Non-pigmented ciliary epithelial cell (primary cell): ENCODE results near the gene ADRM1.

Experiments
- DNase-seq: peaks from one replicate; pipeline ENCODE4 v3.0.0-alpha.2; 2010; ENCODE audit warnings: low read depth

ADRM1 gene

GRCh38 chr20:62355878-62356588 lies 53.2 kb downstream of the ADRM1 start:
- no peak for DNase-seq

GRCh38 chr20:62356589-62357186 lies 53.9 kb downstream of the ADRM1 start:
- no peak for DNase-seq

DNA sequence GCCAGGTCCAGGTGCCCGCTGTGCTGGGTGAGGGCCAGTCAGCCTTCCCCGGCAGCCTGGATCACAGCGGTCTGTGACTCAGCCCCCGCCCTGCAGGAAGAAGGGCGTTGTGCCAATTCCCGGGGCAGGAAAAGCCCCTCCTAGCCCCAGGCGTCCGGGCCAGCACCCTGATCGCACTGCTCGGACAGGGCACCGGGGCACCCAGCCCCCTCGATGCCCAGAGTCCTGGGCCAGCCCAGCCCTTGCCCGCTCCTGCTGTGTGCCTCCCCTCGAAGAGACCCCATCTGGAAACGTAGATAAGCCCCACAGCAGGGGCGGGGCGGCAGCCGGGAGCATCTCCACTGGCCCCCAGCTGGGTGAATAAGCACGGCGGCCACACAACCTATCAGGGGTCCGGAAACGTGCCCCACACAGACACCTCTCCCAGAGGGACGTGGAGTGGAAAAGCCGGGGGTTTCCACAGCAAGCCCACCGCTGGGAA lies 54.4 kb downstream of the ADRM1 start:
- no peak for DNase-seq

DNA sequence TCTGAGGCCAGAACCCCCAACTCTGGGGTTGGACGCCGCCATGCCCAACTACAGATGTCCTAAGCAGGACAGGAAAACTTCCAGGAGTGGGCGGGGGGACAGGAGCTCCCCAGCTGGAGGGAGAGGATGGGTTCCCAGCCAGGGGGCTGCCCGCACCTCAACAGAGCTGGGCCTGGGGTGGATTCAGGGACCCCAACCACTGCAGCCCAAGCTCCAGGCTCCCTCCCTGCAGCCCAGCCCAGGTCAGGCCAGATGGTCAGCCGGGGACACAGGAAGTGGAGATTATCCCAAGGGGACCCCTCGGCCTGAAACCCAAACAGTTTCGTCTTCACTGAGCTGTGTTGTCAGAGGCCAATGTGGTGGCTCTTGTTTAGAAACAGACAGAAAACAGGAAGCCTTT lies 54.9 kb downstream of the ADRM1 start:
- no peak for DNase-seq
